H1 (cell line): ENCODE measurements around the gene CYP4V2.

Experiments
- CHD2 ChIP-seq: IDR thresholded peaks from 2 replicates; pipeline ENCODE4 v1.6.1; 2012; ENCODE audit warnings: low read length, improper control_type of control experiment
- POLR2A ChIP-seq, 2 experiments: IDR thresholded peaks; 1 replicate in 1 of 2; 2 replicates in 1 of 2; pipeline ENCODE4 v1.6.1; 2011; ENCODE audit warnings: low read depth in 2 of 2, low read length in 2 of 2, mild to moderate bottlenecking in 2 of 2; ENCODE audit errors: control extremely low read depth in 1 of 2
- POLR2AphosphoS5 ChIP-seq: IDR thresholded peaks from 2 replicates; pipeline ENCODE4 v1.6.1; 2011; ENCODE audit warnings: low read depth, low read length
- RNF2 ChIP-seq: fragments of 200-900, 300-1000 bp; sonication (generic); IDR thresholded peaks from 2 replicates; pipeline ENCODE4 v1.7.1; 2016; ENCODE audit warnings: borderline replicate concordance, low read depth, mild to moderate bottlenecking, antibody characterized with exemption, low read length; ENCODE audit not compliant: poor library complexity, severe bottlenecking; ENCODE audit errors: missing control alignments
- TAF1 ChIP-seq: IDR thresholded peaks from 2 replicates; pipeline ENCODE4 v1.6.1; 2011; ENCODE audit warnings: mild to moderate bottlenecking, low read depth, low read length
- YY1 ChIP-seq: IDR thresholded peaks from 2 replicates; pipeline ENCODE4 v1.6.1; 2011; ENCODE audit warnings: low read depth, mild to moderate bottlenecking, low read length
- TF ChIP-seq, protein P1 (sequence below), 3 experiments: IDR thresholded peaks; 1 replicate in 2 of 3; 2 replicates in 1 of 3; pipeline versions ENCODE4 v1.5.1 to v1.6.1; 2011; ENCODE audit warnings: low read length in 3 of 3, mild to moderate bottlenecking in 3 of 3, inconsistent platforms in 2 of 3, low read depth in 1 of 3, moderate library complexity in 1 of 3; ENCODE audit not compliant: insufficient read depth in 1 of 3; ENCODE audit errors: control extremely low read depth in 1 of 3
- TF ChIP-seq, protein P2 (sequence below): IDR thresholded peaks from 2 replicates; pipeline ENCODE4 v1.6.1; 2011; ENCODE audit warnings: low read length, improper control_type of control experiment

DNA sequence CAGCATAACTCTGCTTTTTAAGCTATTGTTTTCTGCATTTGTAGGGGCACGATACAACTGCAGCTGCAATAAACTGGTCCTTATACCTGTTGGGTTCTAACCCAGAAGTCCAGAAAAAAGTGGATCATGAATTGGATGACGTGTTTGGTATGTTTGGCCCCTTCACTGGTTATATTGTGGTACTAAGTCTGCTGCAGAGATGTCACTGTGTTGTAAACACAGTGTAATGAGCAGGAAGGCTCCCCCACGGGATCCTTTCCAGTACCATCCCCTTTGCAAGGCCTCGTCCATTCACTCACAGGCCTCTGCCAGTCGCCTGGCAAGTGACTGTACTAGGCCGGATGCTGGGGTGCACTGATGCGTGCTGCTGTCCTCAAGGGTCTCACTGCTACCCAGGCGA, 13.8 kb downstream of the CYP4V2 start:
- TF ChIP-seq POLR2A (IDR thresholded peaks at IDR 0.05; ENCODE audit: control extremely low read depth in 1 of 2, low read depth in 2 of 2, low read length in 2 of 2) (no peak), YY1 (no peak), TAF1 (no peak), RNF2 (no peak), POLR2AphosphoS5 (no peak), CHD2 (no peak)
- TF ChIP-seq, protein P1, sequence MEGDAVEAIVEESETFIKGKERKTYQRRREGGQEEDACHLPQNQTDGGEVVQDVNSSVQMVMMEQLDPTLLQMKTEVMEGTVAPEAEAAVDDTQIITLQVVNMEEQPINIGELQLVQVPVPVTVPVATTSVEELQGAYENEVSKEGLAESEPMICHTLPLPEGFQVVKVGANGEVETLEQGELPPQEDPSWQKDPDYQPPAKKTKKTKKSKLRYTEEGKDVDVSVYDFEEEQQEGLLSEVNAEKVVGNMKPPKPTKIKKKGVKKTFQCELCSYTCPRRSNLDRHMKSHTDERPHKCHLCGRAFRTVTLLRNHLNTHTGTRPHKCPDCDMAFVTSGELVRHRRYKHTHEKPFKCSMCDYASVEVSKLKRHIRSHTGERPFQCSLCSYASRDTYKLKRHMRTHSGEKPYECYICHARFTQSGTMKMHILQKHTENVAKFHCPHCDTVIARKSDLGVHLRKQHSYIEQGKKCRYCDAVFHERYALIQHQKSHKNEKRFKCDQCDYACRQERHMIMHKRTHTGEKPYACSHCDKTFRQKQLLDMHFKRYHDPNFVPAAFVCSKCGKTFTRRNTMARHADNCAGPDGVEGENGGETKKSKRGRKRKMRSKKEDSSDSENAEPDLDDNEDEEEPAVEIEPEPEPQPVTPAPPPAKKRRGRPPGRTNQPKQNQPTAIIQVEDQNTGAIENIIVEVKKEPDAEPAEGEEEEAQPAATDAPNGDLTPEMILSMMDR (IDR thresholded peaks at IDR 0.05; ENCODE audit: control extremely low read depth in 1 of 3, insufficient read depth in 1 of 3, low read depth in 1 of 3, low read length in 3 of 3) = no peak
- TF ChIP-seq, protein P2, sequence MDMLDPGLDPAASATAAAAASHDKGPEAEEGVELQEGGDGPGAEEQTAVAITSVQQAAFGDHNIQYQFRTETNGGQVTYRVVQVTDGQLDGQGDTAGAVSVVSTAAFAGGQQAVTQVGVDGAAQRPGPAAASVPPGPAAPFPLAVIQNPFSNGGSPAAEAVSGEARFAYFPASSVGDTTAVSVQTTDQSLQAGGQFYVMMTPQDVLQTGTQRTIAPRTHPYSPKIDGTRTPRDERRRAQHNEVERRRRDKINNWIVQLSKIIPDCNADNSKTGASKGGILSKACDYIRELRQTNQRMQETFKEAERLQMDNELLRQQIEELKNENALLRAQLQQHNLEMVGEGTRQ = no peak
